Activated B cell treated with CpG ODN at 0.5 μM for 24 hours (primary cell): ENCODE results near the gene ADAMTS13. TPM values are rescaled to one million over a fixed set of nuclear protein-coding genes. Genes with fewer than 3 reads are reported as not detected.
"Not testable (repeated sequence)": the region's sequence is repeated elsewhere in the genome, so short reads cannot be mapped to it uniquely, and the experiment has no call there.

Experiments used
- ATAC-seq: fragments of 200-7000 bp; cut with Tn5 transposase; one replicate; pipeline ENCODE4 v1.10.0; 2021; ENCODE audit warnings: low read depth, mild to moderate bottlenecking, moderate library complexity
- CTCF ChIA-PET: fragments of 350-600 bp; sonication (Branson Sonifier 250); formaldehyde crosslinking; loops from one replicate; lab custom pipeline; 2021; ENCODE audit warnings: antibody characterized with exemption; lab: Charles Lee
- POLR2A ChIA-PET: fragments of 350-600 bp; sonication (Branson Sonifier 250); formaldehyde crosslinking; loops from one replicate; lab custom pipeline; 2021; ENCODE audit warnings: antibody characterized with exemption; lab: Charles Lee
- DNase-seq: peaks from one replicate; pipeline ENCODE4 v3.0.0; 2022
- H3K27ac Mint-ChIP-seq: one replicate; pipeline ENCODE4 v1.8.0; 2020; ENCODE audit warnings: mixed read lengths
- H3K27me3 Mint-ChIP-seq: one replicate; pipeline ENCODE4 v1.8.0; 2021; ENCODE audit warnings: mixed read lengths
- H3K36me3 Mint-ChIP-seq: one replicate; pipeline ENCODE4 v1.8.0; 2021; ENCODE audit warnings: low read depth, mixed read lengths
- H3K4me1 Mint-ChIP-seq: one replicate; pipeline ENCODE4 v1.8.0; 2021; ENCODE audit warnings: mixed read lengths
- H3K4me3 Mint-ChIP-seq: one replicate; pipeline ENCODE4 v1.8.0; 2020; ENCODE audit warnings: mild to moderate bottlenecking, mixed read lengths
- H3K9me3 Mint-ChIP-seq: one replicate; pipeline ENCODE4 v1.8.0; 2020; ENCODE audit warnings: mixed read lengths
- intact Hi-C: fragments of 100-400 bp; cut with micrococcal nuclease; formaldehyde crosslinking; loops from one replicate; pipeline ENCODE4 v1.15.1; 2024
- total RNA-seq: library from RNA; stranded (reverse); gene quantifications from 2 replicates; pipeline ENCODE4 v1.2.3, GENCODE V29; 2022
- TF ChIP-seq, protein P1 (sequence below): fragments of 200-600 bp; IDR thresholded peaks from one replicate; pipeline ENCODE4 v1.8.0; 2022; ENCODE audit warnings: antibody characterized with exemption, mild to moderate bottlenecking

ADAMTS13 gene
- total RNA-seq, 1 donor from 2014 or later: 1.9 TPM

- CTCF ChIA-PET: interaction anchor here (0.6 kb wide), 1 partner anchor 202 kb away, joined by 5 read pairs; no protein-coding TSS in a partner anchor
Measured at GRCh38 chr9:133387680-133388079, 34.5 kb upstream of the ADAMTS13 start.

DNA sequence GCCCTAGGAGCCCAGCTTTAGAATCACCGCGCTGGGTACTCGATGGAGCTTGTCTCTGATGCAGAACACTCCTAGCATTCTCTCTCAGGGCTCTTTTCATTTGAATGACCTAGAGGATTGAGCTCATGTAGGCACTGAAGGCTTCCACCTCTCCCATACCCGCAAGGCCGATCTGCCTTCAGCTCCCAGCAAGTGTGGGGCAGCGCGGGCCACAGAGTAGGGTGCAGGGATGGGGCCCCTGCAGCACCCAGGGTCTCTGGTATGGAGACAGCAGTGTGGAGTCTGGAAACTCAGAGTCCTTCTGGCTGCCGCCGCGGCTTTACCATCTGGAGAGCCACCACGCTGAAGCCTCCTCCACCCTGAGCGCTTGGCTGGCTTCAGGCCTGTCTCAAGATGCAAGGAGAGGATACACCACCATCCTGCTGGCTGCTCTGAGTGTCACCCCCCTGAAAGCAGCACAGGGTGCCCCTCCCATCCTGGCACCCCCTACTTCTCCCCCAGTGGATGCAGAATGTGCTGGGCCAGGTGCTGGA is 33.1 kb upstream of the ADAMTS13 start:
- Mint-ChIP-seq H3K36me3 (no peaks in the 10 kb centered on the region), H3K27me3 (peaks cover 13% of the 10 kb centered on the region), H3K27ac (no peak overlapping the region), H3K4me3 (no peak overlapping the region), H3K9me3 (no peaks in the 10 kb centered on the region), H3K4me1 (no peaks in the 10 kb centered on the region)
- ATAC-seq (no peak), DNase-seq (no peak)
- ChIA-PET CTCF (no interaction called here), POLR2A (no interaction called here)
- intact Hi-C loops: no loop called here
- TF ChIP-seq, protein P1, sequence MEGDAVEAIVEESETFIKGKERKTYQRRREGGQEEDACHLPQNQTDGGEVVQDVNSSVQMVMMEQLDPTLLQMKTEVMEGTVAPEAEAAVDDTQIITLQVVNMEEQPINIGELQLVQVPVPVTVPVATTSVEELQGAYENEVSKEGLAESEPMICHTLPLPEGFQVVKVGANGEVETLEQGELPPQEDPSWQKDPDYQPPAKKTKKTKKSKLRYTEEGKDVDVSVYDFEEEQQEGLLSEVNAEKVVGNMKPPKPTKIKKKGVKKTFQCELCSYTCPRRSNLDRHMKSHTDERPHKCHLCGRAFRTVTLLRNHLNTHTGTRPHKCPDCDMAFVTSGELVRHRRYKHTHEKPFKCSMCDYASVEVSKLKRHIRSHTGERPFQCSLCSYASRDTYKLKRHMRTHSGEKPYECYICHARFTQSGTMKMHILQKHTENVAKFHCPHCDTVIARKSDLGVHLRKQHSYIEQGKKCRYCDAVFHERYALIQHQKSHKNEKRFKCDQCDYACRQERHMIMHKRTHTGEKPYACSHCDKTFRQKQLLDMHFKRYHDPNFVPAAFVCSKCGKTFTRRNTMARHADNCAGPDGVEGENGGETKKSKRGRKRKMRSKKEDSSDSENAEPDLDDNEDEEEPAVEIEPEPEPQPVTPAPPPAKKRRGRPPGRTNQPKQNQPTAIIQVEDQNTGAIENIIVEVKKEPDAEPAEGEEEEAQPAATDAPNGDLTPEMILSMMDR: no peak

More at GRCh38 chr9:133387680-133388079, 34.5 kb upstream of the ADAMTS13 start:
- POLR2A ChIA-PET: no interaction called here
- intact Hi-C loops: no loop called here
- H3K4me1 Mint-ChIP-seq: no peaks in the 10 kb centered on the region
- H3K9me3 Mint-ChIP-seq: no peaks in the 10 kb centered on the region
- TF ChIP-seq, protein P1: no peak
- no peak overlapping the region for H3K4me3 Mint-ChIP-seq
- H3K27ac Mint-ChIP-seq: no peak overlapping the region
- H3K36me3 Mint-ChIP-seq: no peaks in the 10 kb centered on the region
- H3K27me3 Mint-ChIP-seq: peaks cover 13% of the 10 kb centered on the region
- ATAC-seq (no peak), DNase-seq (no peak)

DNA sequence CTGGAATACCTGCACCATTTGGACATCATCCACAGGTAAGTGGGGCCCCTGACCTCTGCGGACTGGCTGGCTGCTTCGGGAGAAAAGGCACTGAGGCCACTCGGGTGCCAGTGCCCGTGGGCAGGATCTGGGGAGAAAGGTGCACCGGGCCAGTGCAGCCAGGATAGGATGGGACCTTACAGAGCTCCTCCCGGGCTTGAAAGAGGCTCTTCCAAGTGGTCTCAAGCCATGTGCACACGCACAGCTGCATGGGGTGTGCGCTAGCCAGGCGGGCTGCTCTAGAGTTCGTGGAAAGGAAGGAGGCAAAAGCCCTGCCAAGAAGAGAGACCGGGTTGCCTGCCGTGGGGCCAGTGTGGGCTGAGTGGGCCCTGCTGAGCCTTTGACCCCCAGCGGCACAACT is 32.6 kb upstream of the ADAMTS13 start:
- intact Hi-C loops: no loop called here
- no peaks in the 10 kb centered on the region for H3K4me1 Mint-ChIP-seq
- no peak for DNase-seq
- H3K36me3 Mint-ChIP-seq: no peaks in the 10 kb centered on the region
- TF ChIP-seq, protein P1: no peak
- no peak overlapping the region for H3K27ac Mint-ChIP-seq
- ChIA-PET POLR2A (no interaction called here), CTCF (no interaction called here)
- H3K27me3 Mint-ChIP-seq: peaks cover 13% of the 10 kb centered on the region
- H3K9me3 Mint-ChIP-seq: no peaks in the 10 kb centered on the region
- ATAC-seq: no peak
- H3K4me3 Mint-ChIP-seq: no peak overlapping the region

GRCh38 chr9:133390713-133391112 is 31.5 kb upstream of the ADAMTS13 start:
- Mint-ChIP-seq H3K27me3 (peaks cover 13% of the 10 kb centered on the region), H3K4me1 (no peaks in the 10 kb centered on the region), H3K4me3 (no peak overlapping the region), H3K36me3 (no peaks in the 10 kb centered on the region), H3K9me3 (no peaks in the 10 kb centered on the region), H3K27ac (no peak overlapping the region)
- intact Hi-C loops: no loop called here
- POLR2A ChIA-PET: no interaction called here
- ATAC-seq (no peak), DNase-seq (no peak)
- TF ChIP-seq, protein P1: no peak
- CTCF ChIA-PET: interaction anchor here (0.7 kb wide), 1 partner anchor 398 kb away, joined by 3 read pairs; no protein-coding TSS in a partner anchor

DNA sequence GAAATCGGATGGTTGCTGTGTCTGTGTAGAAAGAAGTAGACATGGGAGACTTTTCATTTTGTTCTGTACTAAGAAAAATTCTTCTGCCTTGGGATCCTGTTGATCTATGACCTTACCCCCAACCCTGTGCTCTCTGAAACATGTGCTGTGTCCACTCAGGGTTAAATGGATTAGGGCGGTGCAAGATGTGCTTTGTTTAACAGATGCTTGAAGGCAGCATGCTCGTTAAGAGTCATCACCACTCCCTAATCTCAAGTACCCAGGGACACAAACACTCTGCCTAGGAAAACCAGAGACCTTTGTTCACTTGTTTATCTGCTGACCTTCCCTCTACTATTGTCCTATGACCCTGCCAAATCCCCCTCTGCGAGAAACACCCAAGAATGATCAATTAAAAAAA is 30.7 kb upstream of the ADAMTS13 start:
- ATAC-seq, intact Hi-C loops: not testable (repeated sequence)

DNA sequence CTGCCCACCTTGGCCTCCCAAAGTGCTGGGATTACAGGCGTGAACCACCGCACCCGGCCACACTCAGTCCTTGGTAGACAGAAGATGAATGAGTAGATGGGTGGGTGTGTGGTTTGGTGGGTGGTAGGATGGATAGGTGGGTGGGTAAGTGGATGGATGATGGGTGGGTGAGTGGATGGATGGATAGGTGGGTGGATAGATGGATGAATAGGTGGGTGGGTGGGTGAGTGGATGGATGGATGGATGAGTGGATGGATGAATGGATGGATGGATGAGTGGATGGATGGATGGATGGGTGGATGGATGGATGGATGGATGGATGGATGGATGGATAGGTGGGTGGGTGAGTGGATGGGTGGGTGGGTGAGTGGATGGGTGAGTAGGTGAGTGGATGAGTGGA is 29.9 kb upstream of the ADAMTS13 start:
- H3K27ac Mint-ChIP-seq, ATAC-seq, CTCF ChIA-PET, DNase-seq, H3K4me3 Mint-ChIP-seq, H3K36me3 Mint-ChIP-seq, H3K4me1 Mint-ChIP-seq, intact Hi-C loops, H3K9me3 Mint-ChIP-seq, POLR2A ChIA-PET: not testable (repeated sequence)
- H3K27me3 Mint-ChIP-seq: peaks cover 13% of the 10 kb centered on the region

More for the DNA sequence above, 30.7 kb upstream of the ADAMTS13 start:
- H3K9me3 Mint-ChIP-seq, H3K36me3 Mint-ChIP-seq, DNase-seq, POLR2A ChIA-PET, CTCF ChIA-PET, H3K4me3 Mint-ChIP-seq, H3K4me1 Mint-ChIP-seq, H3K27ac Mint-ChIP-seq: not testable (repeated sequence)
- peaks cover 13% of the 10 kb centered on the region for H3K27me3 Mint-ChIP-seq
